Naive thymus-derived CD4-positive, alpha-beta T cell (primary cell): Measurements from ENCODE around the gene PROC. TPM values are rescaled to one million over a fixed set of nuclear protein-coding genes. Genes with fewer than 3 reads are reported as not detected.

Experiments
- ATAC-seq: fragments of 150-1000 bp; cut with Tn5 transposase; 2 replicates; pipeline ENCODE4 v1.10.0; 2021; ENCODE audit warnings: mild to moderate bottlenecking, moderate library complexity
- CTCF ChIA-PET: fragments of 350-600 bp; sonication (Branson Sonifier 250); formaldehyde crosslinking; loops from one replicate; lab custom pipeline; 2021; ENCODE audit warnings: antibody characterized with exemption; lab: Charles Lee
- POLR2A ChIA-PET: fragments of 350-600 bp; sonication (Branson Sonifier 250); formaldehyde crosslinking; loops from one replicate; lab custom pipeline; 2021; ENCODE audit warnings: antibody characterized with exemption, inconsistent platforms; lab: Charles Lee
- DNase-seq, 9 donors: peaks; one replicate each; pipeline versions ENCODE4 v3.0.0 to v3.0.0-alpha.2; 2020 to 2022; ENCODE audit warnings: mixed read lengths in 1 of 9
- H3K27ac ChIP-seq: one replicate; pipeline ENCODE4 v1.7.0; 2013; ENCODE audit warnings: mild to moderate bottlenecking, low read depth, low read length, moderate library complexity
- H3K27me3 ChIP-seq, 2 donors: one replicate each; pipeline ENCODE4 v1.7.0; 2013; ENCODE audit warnings: low read length in 2 of 2, mild to moderate bottlenecking in 2 of 2, moderate library complexity in 2 of 2; ENCODE audit not compliant: control insufficient read depth in 2 of 2, insufficient read depth in 2 of 2
- H3K36me3 ChIP-seq, 3 experiments: 1 replicate in 2 of 3; 2 replicates in 1 of 3; pipeline ENCODE4 v1.7.0; 2013; ENCODE audit warnings: low read length in 3 of 3, mild to moderate bottlenecking in 3 of 3, moderate library complexity in 1 of 3; ENCODE audit not compliant: insufficient read depth in 3 of 3, control insufficient read depth in 2 of 3
- H3K4me1 ChIP-seq, 2 donors: one replicate each; pipeline ENCODE4 v1.7.0; 2013; ENCODE audit warnings: low read length in 2 of 2, mild to moderate bottlenecking in 2 of 2, moderate library complexity in 1 of 2; ENCODE audit not compliant: control insufficient read depth in 2 of 2, insufficient read depth in 2 of 2
- H3K4me3 ChIP-seq: 2 replicates; pipeline ENCODE4 v1.7.0; 2013; ENCODE audit warnings: mild to moderate bottlenecking, low read length
- H3K9me3 ChIP-seq, 3 experiments: 1 replicate in 2 of 3; 2 replicates in 1 of 3; pipeline ENCODE4 v1.7.0; 2013; ENCODE audit warnings: low read length in 3 of 3; ENCODE audit not compliant: control insufficient read depth in 2 of 3
- H3K27ac Mint-ChIP-seq, 9 donors: one replicate each; pipeline ENCODE4 v1.8.0; 2020 to 2022; ENCODE audit warnings: mixed read lengths in 9 of 9, mild to moderate bottlenecking in 8 of 9, moderate library complexity in 5 of 9, inconsistent platforms in 2 of 9
- H3K27me3 Mint-ChIP-seq, 5 donors: one replicate each; pipeline ENCODE4 v1.8.0; 2021 to 2022; ENCODE audit warnings: mixed read lengths in 5 of 5, mild to moderate bottlenecking in 1 of 5
- H3K36me3 Mint-ChIP-seq, 5 donors: one replicate each; pipeline ENCODE4 v1.8.0; 2020 to 2022; ENCODE audit warnings: mixed read lengths in 5 of 5, mild to moderate bottlenecking in 3 of 5, inconsistent platforms in 1 of 5
- H3K4me1 Mint-ChIP-seq, 7 donors: one replicate each; pipeline ENCODE4 v1.8.0; 2020 to 2022; ENCODE audit warnings: mixed read lengths in 7 of 7, mild to moderate bottlenecking in 3 of 7, inconsistent platforms in 1 of 7
- H3K4me3 Mint-ChIP-seq, 10 donors: one replicate each; pipeline ENCODE4 v1.8.0; 2020 to 2022; ENCODE audit warnings: mild to moderate bottlenecking in 10 of 10, mixed read lengths in 10 of 10, moderate library complexity in 6 of 10, inconsistent platforms in 2 of 10
- H3K9me3 Mint-ChIP-seq, 11 donors: one replicate each; pipeline ENCODE4 v1.8.0; 2020 to 2022; ENCODE audit warnings: mixed read lengths in 11 of 11, mild to moderate bottlenecking in 4 of 11, inconsistent platforms in 1 of 11, moderate library complexity in 1 of 11
- intact Hi-C, 2 donors: fragments of 100-400 bp; cut with micrococcal nuclease; formaldehyde crosslinking; loops; one replicate each; pipeline ENCODE4 v1.15.1; 2023
- polyA plus RNA-seq, 2 donors: library from polyadenylated mRNA; unstranded; fragments of 300-500 nt; fragmentation: Illumina TruSeq; gene quantifications; one replicate each; pipeline ENCODE4 v1.2.3, GENCODE V29; 2021
- total RNA-seq, 6 experiments: library from RNA in 5 of 6; stranded (reverse) in 5 of 6; gene quantifications; 1 replicate in 5 of 6; 2 replicates in 1 of 6; pipeline ENCODE4 v1.2.3 and lab custom pipeline; 2021 to 2026

PROC gene
- total and polyA plus RNA-seq, 7 experiments from 2014 or later = 0.64 TPM; not detected in 6

GRCh38 chr2:127415593-127416505 is 2.4 kb upstream of the PROC start:
- H3K27ac ChIP-seq = peak overlapping the region; percentile 61

GRCh38 chr2:127416506-127417001 is 1.7 kb upstream of the PROC start:
- peaks cover 0 to 7% of the 10 kb centered on the region in 2 donors for H3K4me1 ChIP-seq
- CTCF ChIA-PET = interaction anchor here (0.8 to 1.9 kb wide), 4 partner anchors 20 to 212 kb away, joined by 3 to 7 read pairs (median 4); no protein-coding TSS in a partner anchor
- Mint-ChIP-seq H3K36me3 (peaks cover 0 to 3% (median 0%) of the 10 kb centered on the region in 5 donors), H3K4me3 (peak overlapping the region; percentile 76 to 91 (median 84)), H3K27me3 (peaks cover 12 to 42% (median 14%) of the 10 kb centered on the region in 5 donors), H3K9me3 (peaks cover 0 to 2% (median 0%) of the 10 kb centered on the region in 11 donors), H3K4me1 (peaks cover 12 to 27% (median 15%) of the 10 kb centered on the region in 7 donors), H3K27ac (peak overlapping the region in 7 of 9 donors; percentile 13 to 82 (median 42))
- peak overlapping the region; percentile 61 for H3K27ac ChIP-seq
- no peaks in the 10 kb centered on the region for H3K27me3 ChIP-seq
- H3K36me3 ChIP-seq = no peaks in the 10 kb centered on the region
- POLR2A ChIA-PET = interaction anchor here (0.8 to 4.5 kb wide), 5 partner anchors 9 to 110 kb away, joined by 3 to 25 read pairs (median 3); partner anchors contain the start of gene IWS1
- intact Hi-C loops = loop anchor here (1.0 to 10.0 kb wide), 8 partner anchors 9 to 332 kb away; partner anchors contain the start of genes ERCC3 (in 1 of the 2) and IWS1 (in 1 of the 2)
- peak; percentile 1 for ATAC-seq
- no peaks in the 10 kb centered on the region for H3K9me3 ChIP-seq
- peak overlapping the region; percentile 67 for H3K4me3 ChIP-seq
- DNase-seq = peak in 3 of 9 donors; percentile 2 to 20 (median 11)

More at GRCh38 chr2:127415593-127416505, 2.4 kb upstream of the PROC start:
- H3K4me1 Mint-ChIP-seq = peaks cover 14 to 34% (median 19%) of the 10 kb centered on the region in 7 donors
- peaks cover 0 to 3% (median 0%) of the 10 kb centered on the region in 5 donors for H3K36me3 Mint-ChIP-seq
- H3K27ac Mint-ChIP-seq = peak overlapping the region in 7 of 9 donors; percentile 21 to 82 (median 42)
- H3K9me3 Mint-ChIP-seq = no peaks in the 10 kb centered on the region
- CTCF ChIA-PET = interaction anchor here (0.8 to 1.9 kb wide), 5 partner anchors 19 to 212 kb away, joined by 3 to 7 read pairs (median 4); no protein-coding TSS in a partner anchor
- peak overlapping the region; percentile 76 to 91 (median 84) for H3K4me3 Mint-ChIP-seq
- Histone ChIP-seq H3K4me1 (peaks cover 0 to 7% of the 10 kb centered on the region in 2 donors), H3K27me3 (no peaks in the 10 kb centered on the region), H3K9me3 (no peaks in the 10 kb centered on the region), H3K4me3 (peak overlapping the region; percentile 67), H3K36me3 (no peaks in the 10 kb centered on the region)
- peaks cover 5 to 35% (median 10%) of the 10 kb centered on the region in 5 donors for H3K27me3 Mint-ChIP-seq
- POLR2A ChIA-PET = interaction anchor here (0.8 to 4.5 kb wide), 7 partner anchors 10 to 122 kb away, joined by 3 to 25 read pairs (median 4); partner anchors contain the start of genes ERCC3 and IWS1
- DNase-seq (peak; percentile 66 to 84 (median 80)), ATAC-seq (peak; percentile 94)
- intact Hi-C loops = loop anchor here (1.0 to 10.0 kb wide), 8 partner anchors 9 to 331 kb away; partner anchors contain the start of genes ERCC3 (in 1 of the 2) and IWS1 (in 1 of the 2)

GRCh38 chr2:127417406-127417805 is 821 bp upstream of the PROC start:
- no peak for DNase-seq
- Mint-ChIP-seq H3K9me3 (peaks cover 0 to 2% (median 0%) of the 10 kb centered on the region in 11 donors), H3K36me3 (no peaks in the 10 kb centered on the region), H3K27me3 (peaks cover 20 to 49% (median 23%) of the 10 kb centered on the region in 5 donors), H3K27ac (peak overlapping the region in 3 of 9 donors; percentile 42 to 68 (median 66)), H3K4me3 (peak overlapping the region in 9 of 10 donors; percentile 34 to 91 (median 76)), H3K4me1 (peaks cover 12 to 22% (median 14%) of the 10 kb centered on the region in 7 donors)
- no peaks in the 10 kb centered on the region for H3K36me3 ChIP-seq
- no peak for ATAC-seq
- no peaks in the 10 kb centered on the region for H3K9me3 ChIP-seq
- peaks cover 0 to 7% of the 10 kb centered on the region in 2 donors for H3K4me1 ChIP-seq
- ChIA-PET CTCF (no interaction called here), POLR2A (interaction anchor here (4.5 kb wide), 1 partner anchor 28 kb away, joined by 25 read pairs; no protein-coding TSS in a partner anchor)
- peaks cover 0 to 6% of the 10 kb centered on the region in 2 donors for H3K27me3 ChIP-seq
- H3K27ac ChIP-seq = no peak overlapping the region
- intact Hi-C loops = loop anchor here in 1 of 2 donors (2.0 to 10.0 kb wide), 5 partner anchors 60 to 333 kb away; partner anchors contain the start of genes ERCC3 and IWS1
- H3K4me3 ChIP-seq = no peak overlapping the region

- Histone ChIP-seq H3K4me1 (peaks cover 0 to 12% of the 10 kb centered on the region in 2 donors), H3K27ac (no peak overlapping the region), H3K9me3 (no peaks in the 10 kb centered on the region), H3K4me3 (no peak overlapping the region), H3K27me3 (peaks cover 0 to 12% of the 10 kb centered on the region in 2 donors), H3K36me3 (no peaks in the 10 kb centered on the region)
- Mint-ChIP-seq H3K36me3 (peaks cover 0 to 4% (median 0%) of the 10 kb centered on the region in 5 donors), H3K4me1 (peaks cover 20 to 26% (median 21%) of the 10 kb centered on the region in 7 donors), H3K4me3 (peak overlapping the region in 1 of 10 donors; percentile 38), H3K27ac (no peak overlapping the region), H3K9me3 (peaks cover 0 to 2% (median 0%) of the 10 kb centered on the region in 11 donors), H3K27me3 (peaks cover 27 to 53% (median 34%) of the 10 kb centered on the region in 5 donors)
- ChIA-PET POLR2A (no interaction called here), CTCF (no interaction called here)
- intact Hi-C loops = loop anchor here in 1 of 2 donors (5.0 to 10.0 kb wide), 4 partner anchors 58 to 334 kb away; partner anchors contain the start of gene ERCC3
- no peak for ATAC-seq
- DNase-seq = no peak
These were observed 844 bp downstream of the PROC start for GRCh38 chr2:127419112-127419430.

- no peak for DNase-seq
- Histone ChIP-seq H3K4me1 (peaks cover 0 to 12% of the 10 kb centered on the region in 2 donors), H3K36me3 (no peaks in the 10 kb centered on the region), H3K9me3 (no peaks in the 10 kb centered on the region), H3K4me3 (no peak overlapping the region), H3K27ac (no peak overlapping the region), H3K27me3 (peaks cover 0 to 12% of the 10 kb centered on the region in 2 donors)
- H3K9me3 Mint-ChIP-seq = peaks cover 0 to 2% (median 0%) of the 10 kb centered on the region in 11 donors
- POLR2A ChIA-PET = no interaction called here
- intact Hi-C loops = loop anchor here in 1 of 2 donors (5.0 to 10.0 kb wide), 4 partner anchors 58 to 335 kb away; partner anchors contain the start of gene ERCC3
- no peak overlapping the region for H3K27ac Mint-ChIP-seq
- peaks cover 20 to 25% (median 23%) of the 10 kb centered on the region in 7 donors for H3K4me1 Mint-ChIP-seq
- no peak overlapping the region for H3K4me3 Mint-ChIP-seq
- H3K27me3 Mint-ChIP-seq = peaks cover 29 to 56% (median 36%) of the 10 kb centered on the region in 5 donors
- peaks cover 0 to 5% (median 0%) of the 10 kb centered on the region in 5 donors for H3K36me3 Mint-ChIP-seq
- ATAC-seq = no peak
- CTCF ChIA-PET = interaction anchor here (0.9 kb wide), 1 partner anchor 31 kb away, joined by 3 read pairs; no protein-coding TSS in a partner anchor
These were observed 1.3 kb downstream of the PROC start for GRCh38 chr2:127419448-127420038.
